CMK (cell line): ENCODE results near the gene WDFY4.

Source experiments
- DNase-seq: peaks from one replicate; pipeline ENCODE4 v3.0.0-alpha.2; 2010; ENCODE audit warnings: low read depth

Gene WDFY4

DNA sequence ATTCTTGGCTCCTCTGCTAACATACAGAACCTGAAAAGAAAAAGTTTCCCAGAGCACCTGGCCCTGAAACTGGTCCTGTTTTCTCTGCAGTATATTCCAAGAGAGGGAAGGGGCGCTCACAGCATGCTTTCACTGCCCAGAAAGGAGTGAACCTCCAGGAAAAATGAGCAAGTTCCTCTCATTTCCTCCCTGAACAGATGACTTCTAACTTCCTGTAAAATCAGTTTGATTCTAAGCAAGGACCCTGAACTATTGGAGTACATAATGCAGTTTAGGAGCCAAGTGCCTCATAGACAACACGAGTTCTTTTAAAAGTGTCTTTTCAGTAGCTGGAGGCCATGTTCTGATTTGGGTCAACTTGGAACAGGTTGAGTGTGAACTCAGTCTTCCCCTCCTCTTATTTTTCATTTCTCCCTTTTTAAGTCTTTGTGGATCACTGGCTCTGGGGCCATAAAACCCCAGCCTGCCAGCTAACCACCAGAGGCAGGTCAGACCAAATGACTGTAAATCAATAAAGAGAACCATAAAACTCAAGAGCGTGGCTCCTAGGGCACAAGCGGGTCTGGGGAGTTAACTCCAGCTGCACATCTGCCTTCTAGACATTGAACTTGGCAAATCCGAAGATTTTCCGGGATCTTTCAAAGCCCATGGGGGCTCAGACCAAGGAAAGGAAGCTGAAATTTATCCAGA is 260.9 kb downstream of the WDFY4 start:
- DNase-seq, result no peak

GRCh38 chr10:48946332-48946731 is 261.7 kb downstream of the WDFY4 start:
- no peak for DNase-seq

DNA sequence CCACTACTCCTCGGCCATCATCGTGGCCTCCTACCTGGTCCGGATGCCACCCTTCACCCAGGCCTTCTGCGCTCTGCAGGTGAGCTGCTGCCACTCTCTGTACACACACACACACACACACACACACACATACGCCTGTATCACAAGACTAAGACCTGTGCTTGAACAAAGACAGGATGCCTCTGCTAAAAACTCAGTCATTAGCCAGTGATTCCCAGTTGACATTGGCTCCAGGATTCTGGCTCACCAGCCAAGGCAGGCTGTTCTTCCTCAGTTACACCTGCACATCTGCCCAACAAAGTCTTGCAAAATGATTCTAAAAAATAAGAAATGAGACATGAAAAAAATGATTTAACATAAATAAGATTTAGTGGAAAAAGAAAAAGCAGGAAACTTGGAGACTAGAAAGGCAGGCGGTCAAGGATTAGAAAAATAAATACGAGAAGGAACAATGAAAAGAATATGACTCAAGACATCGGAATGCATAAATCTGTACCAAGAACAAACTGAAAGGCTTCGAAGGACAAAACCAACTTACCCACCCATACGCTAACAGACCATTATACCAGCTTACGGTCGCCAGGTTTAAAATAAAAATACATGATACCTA is 262.3 kb downstream of the WDFY4 start:
- DNase-seq, result no peak

- no peak for DNase-seq
Measured at GRCh38 chr10:48947690-48948469, 263.2 kb downstream of the WDFY4 start.

GRCh38 chr10:48948470-48949037 is 263.9 kb downstream of the WDFY4 start:
- no peak for DNase-seq

DNA sequence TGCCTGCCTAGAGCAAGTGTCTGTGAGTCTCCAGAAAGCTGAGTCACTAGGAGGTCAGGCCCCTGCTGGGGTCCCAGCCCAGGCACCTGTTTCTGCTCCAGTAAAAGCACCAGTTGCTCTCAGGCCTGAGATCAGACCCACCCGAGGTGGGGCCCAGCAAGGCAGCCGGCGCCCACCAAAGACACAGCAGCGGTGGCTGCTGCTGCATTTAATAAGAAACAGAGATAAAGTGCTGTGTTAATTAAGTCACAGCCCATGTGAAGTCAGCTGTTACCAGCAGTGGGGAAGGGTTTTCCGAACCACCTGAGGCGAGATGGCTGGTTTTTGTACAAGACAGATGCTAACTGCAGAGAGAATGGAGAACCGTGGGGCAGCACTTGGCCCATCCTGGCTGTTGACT is 267.0 kb downstream of the WDFY4 start:
- no peak for DNase-seq

- no peak for DNase-seq
Measured at GRCh38 chr10:48957361-48958151, 272.9 kb downstream of the WDFY4 start.

DNA sequence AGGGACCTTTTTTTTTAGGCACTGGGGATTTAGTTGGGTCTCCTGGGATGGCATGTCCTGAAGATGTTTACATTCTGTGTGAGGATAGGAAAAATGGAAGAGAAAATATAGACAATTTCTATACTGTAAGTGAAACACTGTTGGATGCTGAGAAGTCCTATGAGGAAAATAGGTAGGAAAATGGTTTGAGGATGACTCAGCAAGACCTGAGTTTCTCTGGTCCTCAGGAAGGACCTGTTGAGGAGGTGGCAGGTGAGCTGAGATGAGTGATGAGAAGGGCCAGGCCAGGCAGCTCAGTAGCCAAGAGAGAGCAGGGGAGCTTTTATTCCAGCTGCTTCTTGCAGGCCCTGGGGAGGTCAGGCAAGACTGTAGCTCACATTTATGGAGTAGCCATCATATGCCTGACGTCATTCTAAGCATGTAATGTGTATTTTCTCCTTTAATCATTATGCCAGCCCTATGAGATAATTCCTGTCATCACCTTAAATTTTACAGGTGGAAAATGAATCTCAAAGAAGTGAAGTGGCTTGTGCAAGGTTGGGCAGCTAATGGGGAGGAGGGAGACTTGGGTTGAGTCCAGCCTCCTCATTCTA is 274.0 kb downstream of the WDFY4 start:
- DNase-seq, result no peak

DNA sequence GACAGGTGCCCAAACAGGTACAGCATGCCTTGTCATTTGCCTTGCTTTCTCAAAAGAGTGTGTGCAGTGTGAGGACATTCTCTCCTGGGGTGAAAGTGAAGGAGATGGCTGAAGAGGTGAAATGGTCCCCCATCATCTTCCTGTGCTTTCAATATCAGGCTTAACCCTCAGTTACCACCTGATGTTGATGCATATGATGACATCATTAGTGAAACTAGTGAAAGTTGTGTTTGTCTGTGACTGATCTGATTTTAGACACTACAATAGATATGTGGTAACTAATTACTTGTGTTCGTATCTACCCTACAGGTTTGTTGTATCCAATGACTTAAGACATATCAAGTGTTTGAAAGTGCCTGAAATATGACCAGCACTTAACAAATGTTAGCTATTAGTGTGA is 279.4 kb downstream of the WDFY4 start:
- no peak for DNase-seq

- no peak for DNase-seq
Measured at GRCh38 chr10:48965460-48965859, 280.8 kb downstream of the WDFY4 start.

GRCh38 chr10:48968036-48968435 is 283.4 kb downstream of the WDFY4 start:
- no peak for DNase-seq

- no peak for DNase-seq
Measured at GRCh38 chr10:48970046-48970445, 285.4 kb downstream of the WDFY4 start.

- no peak for DNase-seq
Measured at GRCh38 chr10:48970654-48971053, 286.0 kb downstream of the WDFY4 start.

GRCh38 chr10:48973065-48973464 is 288.4 kb downstream of the WDFY4 start:
- DNase-seq, result no peak

GRCh38 chr10:48974510-48975156 is 290.0 kb downstream of the WDFY4 start:
- no peak for DNase-seq

DNA sequence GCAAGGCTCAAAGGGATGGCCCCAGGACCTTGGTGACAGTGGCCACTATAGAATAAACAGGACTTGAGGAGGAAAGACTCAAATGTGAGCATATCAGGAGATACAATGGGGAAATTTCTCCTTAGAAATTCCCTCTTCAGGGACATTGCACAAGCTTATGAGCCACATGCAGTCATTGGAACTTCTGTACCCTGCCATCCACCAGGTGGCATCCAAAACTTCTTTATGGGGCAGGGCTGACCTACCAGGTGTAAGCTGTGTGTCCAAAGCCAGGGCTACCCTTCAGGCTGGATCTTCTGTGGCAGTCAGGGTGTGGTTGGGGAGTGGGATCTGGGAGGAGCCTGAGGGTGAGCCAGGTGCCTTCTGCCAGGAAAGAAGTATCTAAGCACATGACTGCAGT is 291.5 kb downstream of the WDFY4 start:
- no peak for DNase-seq

DNA sequence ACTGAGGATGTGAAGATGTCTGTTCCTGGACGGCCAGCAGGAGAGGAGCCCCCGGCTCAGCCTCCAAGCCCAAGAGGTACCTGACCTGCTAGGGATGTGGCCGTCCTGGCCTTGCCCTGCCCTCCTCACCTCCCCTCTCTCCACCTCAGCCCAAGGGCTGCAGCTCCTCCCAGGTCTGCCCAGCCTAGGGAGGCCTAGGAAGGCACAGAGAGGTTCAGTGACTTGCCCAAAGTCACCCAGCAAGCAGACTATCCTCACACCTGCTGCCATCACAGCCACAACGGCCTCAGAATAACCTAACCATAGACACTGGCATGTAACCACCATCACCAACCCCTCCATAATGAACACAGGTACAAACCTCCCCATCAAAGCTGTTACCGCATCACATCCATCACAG is 293.6 kb downstream of the WDFY4 start:
- DNase-seq, result no peak

DNA sequence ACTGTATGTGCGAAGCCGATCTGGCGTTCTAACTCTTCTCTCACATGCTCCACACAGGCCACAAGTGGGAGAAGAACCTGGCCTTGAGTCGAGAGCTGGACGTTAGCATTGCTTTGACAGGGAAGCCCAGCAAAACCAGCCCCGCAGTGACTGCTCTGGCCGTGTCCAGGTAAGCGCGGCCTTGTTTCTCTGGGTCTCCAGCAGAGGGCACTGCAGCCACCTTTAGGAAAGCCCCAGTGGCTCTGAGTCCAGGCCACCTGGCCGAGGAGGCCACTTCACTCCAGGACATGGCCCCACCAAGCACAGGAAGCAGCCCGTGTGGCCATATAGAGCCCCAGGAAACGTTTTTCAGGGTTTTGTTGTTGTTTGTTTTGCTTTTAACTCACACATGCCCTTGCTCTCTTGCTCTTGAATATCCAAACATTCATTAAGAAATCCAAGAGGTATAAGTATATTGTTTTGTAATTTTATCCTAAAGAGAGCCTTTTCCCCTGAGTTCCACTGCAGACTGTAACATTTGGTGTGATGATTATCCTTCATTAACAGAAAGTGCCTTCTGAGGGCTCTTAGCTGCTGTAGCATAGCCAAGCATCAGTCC is 296.7 kb downstream of the WDFY4 start:
- DNase-seq, result peak; percentile 30

GRCh38 chr10:48982584-48982983 is 297.9 kb downstream of the WDFY4 start:
- no peak for DNase-seq

- DNase-seq, result no peak
Measured at GRCh38 chr10:48983648-48984351, 299.1 kb downstream of the WDFY4 start.
